Spleen (tissue), 13 donors: Measurements from ENCODE around the gene SPATA6. TPM values are rescaled to one million over a fixed set of nuclear protein-coding genes. Genes with fewer than 3 reads are reported as not detected.
"Not testable (repeated sequence)": the region's sequence is repeated elsewhere in the genome, so short reads cannot be mapped to it uniquely, and the experiment has no call there.

Source experiments
- DNase-seq: peaks from one replicate; pipeline ENCODE4 v3.0.0-alpha.2; 2020
- H3K27ac ChIP-seq, 8 donors: fragments of 200-600 bp; sonication (generic) in 7 of 8; 1 replicate in 4 of 8; 2 replicates in 4 of 8; pipeline versions ENCODE4 v1.5.0 to v1.8.0; 2016 to 2021; ENCODE audit warnings: inconsistent platforms in 4 of 8, mild to moderate bottlenecking in 4 of 8, moderate library complexity in 1 of 8
- H3K27me3 ChIP-seq, 7 donors: fragments of 200-600 bp; sonication (generic) in 6 of 7; replicated peaks in 1 of 7; 1 replicate in 4 of 7; 2 replicates in 3 of 7; pipeline versions ENCODE4 v1.5.0 to v1.8.0; 2016 to 2021; ENCODE audit warnings: inconsistent platforms in 3 of 7, mild to moderate bottlenecking in 1 of 7
- H3K36me3 ChIP-seq, 6 donors: fragments of 200-600 bp; sonication (generic) in 5 of 6; 1 replicate in 4 of 6; 2 replicates in 2 of 6; pipeline versions ENCODE4 v1.5.0 to v1.8.0; 2016 to 2021; ENCODE audit warnings: inconsistent platforms in 2 of 6
- H3K4me1 ChIP-seq, 6 donors: fragments of 200-600 bp; sonication (generic) in 5 of 6; 1 replicate in 3 of 6; 2 replicates in 3 of 6; pipeline versions ENCODE4 v1.5.0 to v1.8.0; 2016 to 2021; ENCODE audit warnings: inconsistent platforms in 3 of 6
- H3K4me3 ChIP-seq, 8 donors: fragments of 200-600 bp; sonication (generic) in 7 of 8; 1 replicate in 4 of 8; 2 replicates in 4 of 8; pipeline versions ENCODE4 v1.5.0 to v1.8.0; 2016 to 2021; ENCODE audit warnings: inconsistent platforms in 4 of 8, mild to moderate bottlenecking in 4 of 8, moderate library complexity in 2 of 8
- H3K9me3 ChIP-seq, 8 donors: fragments of 200-600 bp; sonication (generic) in 7 of 8; 1 replicate in 4 of 8; 2 replicates in 4 of 8; pipeline versions ENCODE4 v1.5.0 to v1.8.0; 2016 to 2021; ENCODE audit warnings: inconsistent platforms in 4 of 8
- CTCF ChIP-seq, 11 experiments: fragments of 200-600 bp in 7 of 11; fragments of 450-650 bp in 4 of 11; sonication (generic) in 4 of 11; IDR thresholded peaks in 8 of 11; conservative IDR thresholded peaks in 3 of 11; 1 replicate in 7 of 11; 2 replicates in 4 of 11; pipeline versions ENCODE4 v1.4.0 to v1.8.0; 2016 to 2021; ENCODE audit warnings: antibody characterized with exemption in 11 of 11, inconsistent platforms in 4 of 11, mild to moderate bottlenecking in 1 of 11
- POLR2A ChIP-seq, 3 donors: fragments of 450-650 bp; IDR thresholded peaks; one replicate each; pipeline ENCODE4 v1.5.1; 2017; ENCODE audit warnings: antibody characterized with exemption in 3 of 3, mild to moderate bottlenecking in 1 of 3
- POLR2AphosphoS5 ChIP-seq, 3 donors: sonication (generic); formaldehyde crosslinking; IDR thresholded peaks; one replicate each; pipeline ENCODE4 v1.5.1; 2017; ENCODE audit warnings: antibody characterized with exemption in 3 of 3
- WGBS, 5 donors: extraction: QIAGEN DNeasy Blood & Tissue Kit in 3 of 5; methylation state at CpG; one replicate each; pipeline versions ENCODE4 v1.1.5 to v1.1.7; 2013 to 2018; 5-methylcytosine and 5-hydroxymethylcytosine counted together
- intact Hi-C: fragments of 100-400 bp; cut with DNase I; formaldehyde crosslinking; loops from one replicate; pipeline ENCODE4 v1.15.0; 2023; ENCODE audit warnings: low total_unique reads
- long read RNA-seq, 2 donors: transcript quantifications; one replicate each; lab custom pipeline, GENCODE V29; 2026
- polyA plus RNA-seq, 3 donors: library from polyadenylated mRNA; stranded (reverse); fragments of 200-250 nt; gene quantifications; one replicate each; pipeline ENCODE4 v1.2.1, GENCODE V29; 2013
- total RNA-seq, 7 donors: library from RNA; depleted of rRNA in 3 of 7; stranded (reverse); fragments of >200 nt in 3 of 7; fragmentation: NEBNext Ultra II Directional in 4 of 7; extraction: Animal tissue kit (Norgen Biotek cat#: 25700) in 4 of 7; gene quantifications; one replicate each; pipeline versions ENCODE4 v1.1.0 to v1.2.1, GENCODE V29; 2016 to 2021
- donor health status: healthy with polysubstance abuse.
- donor health status: DM: no; HTN: no; CAD: no; lungs with moderate emphysema.
- donor health status: DM: no; HTN: no; CAD: no.
- donor health status: Bipolar disorder and iron deficiency.
- donor health status: healthy.
- donor health status: DM: no; HTN: no; CAD: no.
- donor health status: DM: yes; HTN: yes; CAD: no.

Gene SPATA6
- total RNA-seq (10 to 100 TPM in 6 of 7 donors, 1 to 10 TPM in 1; 8.3 to 34.9 (median 21.2) TPM), polyA plus RNA-seq (1 to 10 TPM; 2.2 to 3.0 (median 2.4) TPM)
- long read RNA-seq, donor 1, full-length matches to known transcripts = 2 of 2 reads
- long read RNA-seq, donor 1, partial matches to known transcripts = 0 of 2 reads
- long read RNA-seq, donor 1, other reads (novel, unspliced or antisense) = 0 of 2 reads
- long read RNA-seq, donor 2, partial matches to known transcripts = 0 of 1 reads
- long read RNA-seq, donor 2, other reads (novel, unspliced or antisense) = 0 of 1 reads

- intact Hi-C loops = loop anchor here (10.0 kb wide), 1 partner anchor 237 kb away; no protein-coding TSS in a partner anchor
- H3K4me3 ChIP-seq = peak within 1 kb of the TSS; percentile 70 to 96 (median 85)
- no peaks in the 10 kb centered on the region for H3K36me3 ChIP-seq
- WGBS, 5 donors = 1 to 2% (median 1%) methylated on average over 29 to 73 of the region's 73 CpGs
- peak within 1 kb of the TSS; percentile 75 to 89 (median 84) for H3K27ac ChIP-seq
- peaks cover 0 to 6% (median 0%) of the 10 kb centered on the region in 7 donors for H3K27me3 ChIP-seq
- TF ChIP-seq POLR2A (IDR thresholded peaks at IDR 0.05) = peak in 1 of 3 donors; percentile 76
- peak; percentile 83 to 93 (median 85) for TF ChIP-seq POLR2AphosphoS5 (IDR thresholded peaks at IDR 0.05)
- TF ChIP-seq CTCF (IDR thresholded peaks at IDR 0.05 in 8 of 11, conservative IDR thresholded peaks at IDR 0.05 in 3 of 11) = peak in 2 of 11 experiments; percentile 22 to 35
- peaks cover 9 to 42% (median 28%) of the 10 kb centered on the region in 6 donors for H3K4me1 ChIP-seq
- peaks cover 0 to 13% (median 7%) of the 10 kb centered on the region in 8 donors for H3K9me3 ChIP-seq
- peak; percentile 99 for DNase-seq
These were observed at the start of gene SPATA6 for GRCh38 chr1:48471691-48472576. Gene SPATA6, minus strand, starts transcription at chr1:48472204. Its CDS starts 196 bp downstream, at chr1:48472008.

GRCh38 chr1:48519896-48520295, 47.9 kb upstream of the SPATA6 start:
- H3K27me3 ChIP-seq, H3K9me3 ChIP-seq, H3K36me3 ChIP-seq, H3K27ac ChIP-seq, H3K4me3 ChIP-seq, intact Hi-C loops, H3K4me1 ChIP-seq, DNase-seq: not testable (repeated sequence)
- 76 to 85% (median 80%) methylated on average over 6 of the region's 6 CpGs for WGBS, 5 donors

- no peak for TF ChIP-seq CTCF (IDR thresholded peaks at IDR 0.05 in 8 of 11, conservative IDR thresholded peaks at IDR 0.05 in 3 of 11)
- no peak for TF ChIP-seq POLR2A (IDR thresholded peaks at IDR 0.05)
- TF ChIP-seq POLR2AphosphoS5 (IDR thresholded peaks at IDR 0.05) = no peak
- H3K36me3 ChIP-seq = no peaks in the 10 kb centered on the region
- no peaks in the 10 kb centered on the region for H3K4me1 ChIP-seq
- intact Hi-C loops = no loop called here
- H3K9me3 ChIP-seq = no peaks in the 10 kb centered on the region
- DNase-seq = no peak
- H3K27me3 ChIP-seq = peaks cover 0 to 5% (median 0%) of the 10 kb centered on the region in 7 donors
- H3K27ac ChIP-seq = no peak overlapping the region
- H3K4me3 ChIP-seq = no peak overlapping the region
- WGBS, 5 donors = 0 to 42% (median 0%) methylated on average over 1 of the region's 1 CpG
These were observed 34.9 kb upstream of the SPATA6 start for GRCh38 chr1:48506870-48507269.

- TF ChIP-seq POLR2A (IDR thresholded peaks at IDR 0.05) = no peak
- TF ChIP-seq CTCF (IDR thresholded peaks at IDR 0.05 in 8 of 11, conservative IDR thresholded peaks at IDR 0.05 in 3 of 11) = no peak
- TF ChIP-seq POLR2AphosphoS5 (IDR thresholded peaks at IDR 0.05) = no peak
- Histone ChIP-seq H3K27me3 (no peaks in the 10 kb centered on the region), H3K27ac (no peak overlapping the region)
These were observed 28.8 kb upstream of the SPATA6 start for GRCh38 chr1:48500541-48501450.

More at GRCh38 chr1:48500541-48501450, 28.8 kb upstream of the SPATA6 start:
- Histone ChIP-seq H3K4me1 (peaks cover 4 to 13% (median 7%) of the 10 kb centered on the region in 6 donors), H3K4me3 (no peak overlapping the region), H3K36me3 (no peaks in the 10 kb centered on the region), H3K9me3 (no peaks in the 10 kb centered on the region)
- 65 to 82% (median 74%) methylated on average over 12 of the region's 12 CpGs for WGBS, 5 donors
- intact Hi-C loops = no loop called here
- DNase-seq = no peak
